NB4 (cell line): ENCODE measurements around the gene SMIM32.

Experiments
- MYC ChIP-seq: IDR thresholded peaks from 2 replicates; pipeline ENCODE4 v1.6.1; 2011; ENCODE audit warnings: low read depth, low read length
- POLR2A ChIP-seq: IDR thresholded peaks from 2 replicates; pipeline ENCODE4 v1.6.1; 2011; ENCODE audit warnings: mild to moderate bottlenecking; ENCODE audit not compliant: insufficient read length; ENCODE audit errors: extremely low read depth
- TF ChIP-seq, protein P1 (sequence below): IDR thresholded peaks from 2 replicates; pipeline ENCODE4 v1.6.1; 2011; ENCODE audit warnings: low read depth, low read length
- TF ChIP-seq, protein P2 (sequence below): IDR thresholded peaks from one replicate; pipeline ENCODE4 v1.5.1; 2012; ENCODE audit warnings: low read depth, low read length

DNA sequence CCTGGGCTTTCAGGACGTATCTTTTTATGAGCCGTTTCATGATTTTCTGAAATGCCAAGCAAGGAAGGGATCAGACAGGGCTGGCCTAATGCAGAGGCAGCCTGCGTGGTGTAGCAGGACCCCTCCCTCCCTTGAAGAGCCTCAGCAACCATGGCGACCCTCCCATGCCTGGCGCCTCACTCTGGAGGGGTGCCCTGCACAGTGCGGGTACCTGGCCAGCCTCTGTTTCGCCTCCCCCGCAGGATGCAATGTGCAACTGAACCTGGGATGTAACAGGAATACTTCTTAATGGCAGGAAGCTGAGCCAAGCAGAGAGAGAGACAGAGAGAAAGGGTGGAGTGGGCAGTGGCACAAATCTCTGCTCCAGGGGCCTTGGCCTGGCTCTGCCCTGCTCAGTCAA lies 23.3 kb upstream of the SMIM32 start:
- TF ChIP-seq MYC (no peak), POLR2A (no peak)
- TF ChIP-seq, protein P1, sequence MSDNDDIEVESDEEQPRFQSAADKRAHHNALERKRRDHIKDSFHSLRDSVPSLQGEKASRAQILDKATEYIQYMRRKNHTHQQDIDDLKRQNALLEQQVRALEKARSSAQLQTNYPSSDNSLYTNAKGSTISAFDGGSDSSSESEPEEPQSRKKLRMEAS, result no peak
- TF ChIP-seq, protein P2, sequence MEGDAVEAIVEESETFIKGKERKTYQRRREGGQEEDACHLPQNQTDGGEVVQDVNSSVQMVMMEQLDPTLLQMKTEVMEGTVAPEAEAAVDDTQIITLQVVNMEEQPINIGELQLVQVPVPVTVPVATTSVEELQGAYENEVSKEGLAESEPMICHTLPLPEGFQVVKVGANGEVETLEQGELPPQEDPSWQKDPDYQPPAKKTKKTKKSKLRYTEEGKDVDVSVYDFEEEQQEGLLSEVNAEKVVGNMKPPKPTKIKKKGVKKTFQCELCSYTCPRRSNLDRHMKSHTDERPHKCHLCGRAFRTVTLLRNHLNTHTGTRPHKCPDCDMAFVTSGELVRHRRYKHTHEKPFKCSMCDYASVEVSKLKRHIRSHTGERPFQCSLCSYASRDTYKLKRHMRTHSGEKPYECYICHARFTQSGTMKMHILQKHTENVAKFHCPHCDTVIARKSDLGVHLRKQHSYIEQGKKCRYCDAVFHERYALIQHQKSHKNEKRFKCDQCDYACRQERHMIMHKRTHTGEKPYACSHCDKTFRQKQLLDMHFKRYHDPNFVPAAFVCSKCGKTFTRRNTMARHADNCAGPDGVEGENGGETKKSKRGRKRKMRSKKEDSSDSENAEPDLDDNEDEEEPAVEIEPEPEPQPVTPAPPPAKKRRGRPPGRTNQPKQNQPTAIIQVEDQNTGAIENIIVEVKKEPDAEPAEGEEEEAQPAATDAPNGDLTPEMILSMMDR, result no peak
